Duodenal mucosa (tissue), 2 donors: ENCODE measurements around the gene CYB5R3.
A peak's percentile ranks its signal among the peaks of the same experiment; 100 is the strongest.
"Not testable (repeated sequence)": the region's sequence is repeated elsewhere in the genome, so short reads cannot be mapped to it uniquely, and the experiment has no call there.

Experiments used
- H3K27ac ChIP-seq: one replicate; pipeline ENCODE4 v1.7.0; 2013; ENCODE audit warnings: low read depth, low read length
- H3K27me3 ChIP-seq, 2 donors: one replicate each; pipeline ENCODE4 v1.7.0; 2013; ENCODE audit warnings: low read length in 2 of 2, control low read depth in 1 of 2; ENCODE audit not compliant: insufficient read depth in 2 of 2, control insufficient read depth in 1 of 2
- H3K36me3 ChIP-seq, 2 donors: one replicate each; pipeline ENCODE4 v1.7.0; 2013; ENCODE audit warnings: low read length in 2 of 2, control low read depth in 1 of 2; ENCODE audit not compliant: insufficient read depth in 2 of 2, control insufficient read depth in 1 of 2
- H3K4me1 ChIP-seq, 2 donors: one replicate each; pipeline ENCODE4 v1.7.0; 2013; ENCODE audit warnings: low read length in 2 of 2, control low read depth in 1 of 2; ENCODE audit not compliant: insufficient read depth in 2 of 2, control insufficient read depth in 1 of 2
- H3K4me3 ChIP-seq, 2 donors: one replicate each; pipeline ENCODE4 v1.7.0; 2013; ENCODE audit warnings: low read length in 2 of 2, low read depth in 1 of 2
- H3K9ac ChIP-seq, 2 donors: one replicate each; pipeline ENCODE4 v1.7.0; 2013; ENCODE audit warnings: low read length in 2 of 2, low read depth in 1 of 2
- H3K9me3 ChIP-seq, 2 donors: one replicate each; pipeline ENCODE4 v1.7.0; 2013; ENCODE audit warnings: low read length in 2 of 2, control low read depth in 1 of 2; ENCODE audit not compliant: control insufficient read depth in 1 of 2

CYB5R3 gene

DNA sequence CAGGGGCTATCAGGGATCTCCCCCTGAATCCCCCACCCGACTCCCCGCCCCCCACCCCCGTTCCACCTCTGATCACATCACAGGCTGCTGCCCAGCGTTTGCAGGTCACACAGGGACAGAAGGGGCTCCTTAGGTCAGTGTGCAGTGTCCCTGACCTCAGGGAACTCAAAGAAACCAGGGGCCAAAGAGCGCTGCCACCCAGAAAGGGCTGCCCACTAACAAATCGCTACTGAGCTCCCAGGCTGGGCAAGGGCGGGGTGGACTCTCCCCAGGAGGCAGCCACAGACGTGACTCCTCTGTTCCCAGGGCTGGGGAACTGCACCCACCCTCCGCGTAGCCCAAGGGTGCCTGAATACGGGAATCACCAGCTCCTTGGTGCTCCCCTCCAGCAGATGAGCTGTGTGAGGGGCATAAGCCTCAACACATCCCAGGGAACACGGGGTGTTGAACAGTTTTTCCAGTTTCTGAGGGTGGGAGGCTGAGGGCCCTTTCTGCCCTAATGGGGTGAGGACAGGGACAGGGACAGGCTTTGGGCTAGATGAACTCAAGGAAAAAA lies 24.6 kb downstream of the CYB5R3 start:
- Histone ChIP-seq H3K36me3 (peaks cover 30 to 80% of the 10 kb centered on the region in 2 donors), H3K27me3 (no peaks in the 10 kb centered on the region), H3K9me3 (no peaks in the 10 kb centered on the region), H3K9ac (no peak overlapping the region), H3K4me1 (peaks cover 15 to 21% of the 10 kb centered on the region in 2 donors), H3K4me3 (no peak overlapping the region), H3K27ac (no peak overlapping the region)

DNA sequence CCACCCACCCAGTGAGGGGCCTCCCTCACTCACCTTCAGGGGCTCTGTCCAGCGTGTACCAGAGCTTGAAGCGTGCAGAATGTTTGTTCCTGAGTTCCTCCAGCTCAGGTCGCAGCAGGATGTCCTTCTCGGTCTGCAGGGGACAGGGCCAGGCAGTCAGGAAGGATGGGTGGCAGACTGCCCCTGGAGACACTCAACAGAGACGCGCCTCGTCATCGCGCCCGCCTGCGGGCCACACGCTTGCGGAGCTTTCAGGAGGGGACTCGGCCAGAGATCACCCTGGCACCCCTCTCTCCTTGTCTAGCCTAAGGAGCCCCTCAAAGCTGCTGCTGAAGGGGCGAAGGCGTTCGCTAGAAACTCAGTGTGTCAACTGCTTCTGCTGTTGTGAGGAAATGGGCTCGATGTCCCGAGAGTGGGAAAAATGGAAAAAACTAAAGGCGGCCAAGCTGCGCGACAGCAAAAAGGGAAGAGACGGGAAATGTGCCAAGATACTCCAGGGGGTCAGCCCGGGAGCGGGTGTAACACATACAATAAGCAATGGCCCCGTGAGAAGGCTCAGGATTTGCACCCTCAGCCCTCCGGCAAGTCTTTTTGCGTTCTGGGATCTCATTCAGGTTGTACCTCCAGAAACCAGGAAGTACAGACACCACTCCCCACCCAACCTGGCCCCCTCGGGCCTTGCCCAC lies 25.3 kb downstream of the CYB5R3 start:
- H3K27ac ChIP-seq = no peak overlapping the region
- peaks cover 33 to 82% of the 10 kb centered on the region in 2 donors for H3K36me3 ChIP-seq
- H3K4me1 ChIP-seq = peaks cover 15 to 21% of the 10 kb centered on the region in 2 donors
- H3K4me3 ChIP-seq = no peak overlapping the region
- no peak overlapping the region for H3K9ac ChIP-seq
- no peaks in the 10 kb centered on the region for H3K9me3 ChIP-seq
- H3K27me3 ChIP-seq = no peaks in the 10 kb centered on the region

DNA sequence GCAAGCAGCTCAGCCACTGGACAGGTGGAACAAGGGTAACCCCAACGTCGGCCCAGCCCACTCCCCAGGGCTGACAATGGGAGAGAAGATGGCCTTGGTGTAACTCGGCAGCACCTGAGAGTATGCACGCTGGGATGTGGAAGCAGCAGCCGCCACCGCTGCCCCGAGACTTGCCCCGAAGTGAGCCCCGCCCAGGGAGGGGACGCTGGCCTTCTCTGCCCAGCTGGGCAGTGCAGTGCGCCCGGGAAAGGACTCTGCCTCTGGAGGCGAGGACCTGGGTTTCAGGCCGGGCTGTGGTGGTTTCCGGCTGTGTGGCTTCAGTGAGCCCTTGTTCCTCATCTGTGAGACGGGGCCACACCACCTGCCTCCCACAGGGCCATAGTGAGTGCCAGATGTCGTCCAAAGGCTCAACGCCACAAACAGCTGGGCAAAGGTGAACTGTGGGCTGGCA lies 25.9 kb downstream of the CYB5R3 start:
- no peaks in the 10 kb centered on the region for H3K9me3 ChIP-seq
- no peak overlapping the region for H3K27ac ChIP-seq
- peaks cover 30 to 79% of the 10 kb centered on the region in 2 donors for H3K36me3 ChIP-seq
- H3K4me3 ChIP-seq = no peak overlapping the region
- peak overlapping the region in 1 of 2 donors; percentile 12 for H3K9ac ChIP-seq
- no peaks in the 10 kb centered on the region for H3K27me3 ChIP-seq
- H3K4me1 ChIP-seq = peaks cover 15 to 21% of the 10 kb centered on the region in 2 donors

DNA sequence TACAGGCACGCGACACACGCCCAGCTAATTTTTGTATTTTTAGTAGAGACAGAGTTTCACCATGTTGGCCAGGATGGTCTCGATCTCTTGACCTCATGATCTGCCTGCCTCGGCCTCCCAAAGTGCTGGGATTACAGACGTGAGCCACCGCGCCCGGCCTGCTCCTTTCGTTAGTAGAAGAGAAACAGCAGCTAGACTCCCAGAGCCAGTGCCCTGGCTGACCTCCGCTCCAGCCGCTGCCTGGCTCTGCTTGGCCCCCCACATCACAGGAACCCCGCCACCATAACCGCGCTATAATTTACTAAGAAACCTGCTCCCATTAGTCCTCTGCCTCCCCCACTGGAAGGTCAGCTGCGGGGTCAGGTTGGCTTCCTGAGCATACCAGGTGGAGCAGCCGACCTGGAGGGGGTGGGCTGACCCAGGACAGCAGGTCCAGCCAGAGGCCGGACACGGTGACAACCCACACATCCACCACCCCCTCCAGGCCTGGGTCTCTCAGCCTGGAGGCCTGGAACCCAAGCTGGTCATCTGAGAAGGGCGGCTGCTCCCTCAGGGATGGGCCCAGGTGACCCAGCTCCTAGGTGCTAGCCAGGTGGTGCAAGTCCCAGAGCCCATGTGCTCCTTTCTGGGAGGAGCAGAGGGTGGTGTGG lies 27.0 kb downstream of the CYB5R3 start:
- no peaks in the 10 kb centered on the region for H3K27me3 ChIP-seq
- no peak overlapping the region for H3K9ac ChIP-seq
- no peaks in the 10 kb centered on the region for H3K9me3 ChIP-seq
- H3K27ac ChIP-seq = no peak overlapping the region
- H3K4me1 ChIP-seq = peaks cover 20 to 21% of the 10 kb centered on the region in 2 donors
- no peak overlapping the region for H3K4me3 ChIP-seq
- H3K36me3 ChIP-seq = peaks cover 19 to 67% of the 10 kb centered on the region in 2 donors

DNA sequence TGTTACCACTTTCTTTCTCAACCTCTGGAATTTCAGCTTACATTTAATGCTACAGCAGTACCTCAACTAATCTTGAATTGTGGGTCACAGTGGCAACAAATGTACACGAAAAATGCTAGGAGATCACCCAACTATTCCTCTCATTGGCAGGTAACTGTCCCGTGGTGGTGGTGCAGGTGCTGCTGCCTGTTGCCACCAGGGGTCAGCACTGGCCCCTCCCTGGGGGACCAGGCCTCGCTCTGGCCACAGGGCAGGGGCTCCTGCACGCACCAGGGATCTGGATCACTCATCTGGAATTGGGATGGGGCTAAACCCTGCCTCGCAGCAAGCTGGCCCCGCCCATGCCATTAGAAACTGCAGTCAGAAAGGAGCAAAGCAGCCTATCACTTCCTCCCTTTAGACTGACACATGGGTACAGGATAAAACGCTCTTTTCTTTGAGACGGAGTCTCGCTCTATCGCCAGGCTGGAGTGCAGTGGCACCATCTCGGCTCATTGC lies 27.6 kb downstream of the CYB5R3 start:
- H3K4me3 ChIP-seq = no peak overlapping the region
- H3K27me3 ChIP-seq = no peaks in the 10 kb centered on the region
- no peak overlapping the region for H3K27ac ChIP-seq
- peaks cover 16 to 61% of the 10 kb centered on the region in 2 donors for H3K36me3 ChIP-seq
- H3K4me1 ChIP-seq = peaks cover 21 to 23% of the 10 kb centered on the region in 2 donors
- no peaks in the 10 kb centered on the region for H3K9me3 ChIP-seq
- H3K9ac ChIP-seq = no peak overlapping the region

DNA sequence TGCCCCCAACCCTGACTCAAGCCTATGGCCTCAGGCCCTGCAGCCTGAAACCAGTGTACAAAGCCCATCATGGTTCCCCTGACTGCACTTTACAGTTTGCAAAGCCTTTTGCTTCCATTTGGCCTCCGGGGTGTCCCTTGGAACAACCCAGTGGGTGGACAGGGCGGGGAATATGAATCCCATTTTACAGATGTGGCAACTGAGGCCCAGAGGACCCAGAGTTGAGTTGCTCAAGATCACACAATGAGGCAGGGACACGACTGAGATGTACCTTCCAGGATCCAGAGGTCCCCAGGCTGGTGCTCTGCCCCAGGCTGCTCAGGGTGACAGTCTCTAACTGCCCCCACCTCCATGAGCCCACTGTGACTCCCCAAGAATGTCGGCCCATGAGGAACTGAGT lies 29.1 kb downstream of the CYB5R3 start:
- Histone ChIP-seq H3K4me1 (peaks cover 28 to 30% of the 10 kb centered on the region in 2 donors), H3K27me3 (no peaks in the 10 kb centered on the region), H3K27ac (no peak overlapping the region), H3K4me3 (no peak overlapping the region), H3K9me3 (no peaks in the 10 kb centered on the region), H3K36me3 (peaks cover 8 to 51% of the 10 kb centered on the region in 2 donors), H3K9ac (no peak overlapping the region)

DNA sequence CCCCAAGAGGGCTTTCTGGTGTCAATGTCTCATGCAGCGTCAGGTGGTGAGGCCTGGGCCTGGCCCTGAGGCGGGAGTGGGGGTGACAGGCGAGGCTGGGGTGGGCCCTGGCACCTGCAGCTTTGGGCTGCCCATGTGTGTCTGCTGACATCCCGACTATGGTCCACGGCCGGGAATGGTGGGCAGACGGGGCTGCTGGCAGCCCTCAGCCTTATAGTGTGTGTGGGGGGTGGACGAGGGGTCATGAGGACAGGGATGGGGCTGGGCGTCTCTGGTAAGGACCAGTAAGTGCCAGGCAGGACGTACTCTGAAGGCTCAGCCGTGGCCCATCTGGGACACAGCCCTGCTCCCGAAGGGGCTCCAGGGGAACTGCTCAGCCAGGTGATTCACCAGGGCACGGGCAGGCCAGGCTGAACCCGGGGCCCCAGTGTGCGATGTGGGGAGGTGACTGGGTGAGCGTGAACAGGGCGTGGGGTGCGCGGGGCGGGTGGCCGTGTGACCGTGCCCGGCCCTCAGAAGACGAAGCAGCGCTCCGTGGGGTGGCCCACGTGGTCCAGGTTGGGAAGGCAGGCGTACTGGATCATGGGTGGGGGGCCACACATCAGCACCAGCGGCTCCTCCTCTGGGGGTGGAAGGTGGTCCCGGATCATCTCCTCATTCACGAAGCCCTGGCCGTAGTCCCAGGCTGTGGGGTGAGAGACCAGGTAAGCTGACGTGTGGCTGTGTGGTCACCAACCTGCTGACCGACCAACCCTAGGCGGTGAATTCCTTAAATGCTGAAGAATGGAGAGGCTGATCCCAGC lies 29.7 kb downstream of the CYB5R3 start:
- Histone ChIP-seq H3K36me3 (peaks cover 8 to 46% of the 10 kb centered on the region in 2 donors), H3K27me3 (no peaks in the 10 kb centered on the region), H3K4me3 (no peak overlapping the region), H3K4me1 (peaks cover 24 to 30% of the 10 kb centered on the region in 2 donors), H3K27ac (no peak overlapping the region), H3K9me3 (no peaks in the 10 kb centered on the region), H3K9ac (no peak overlapping the region)

DNA sequence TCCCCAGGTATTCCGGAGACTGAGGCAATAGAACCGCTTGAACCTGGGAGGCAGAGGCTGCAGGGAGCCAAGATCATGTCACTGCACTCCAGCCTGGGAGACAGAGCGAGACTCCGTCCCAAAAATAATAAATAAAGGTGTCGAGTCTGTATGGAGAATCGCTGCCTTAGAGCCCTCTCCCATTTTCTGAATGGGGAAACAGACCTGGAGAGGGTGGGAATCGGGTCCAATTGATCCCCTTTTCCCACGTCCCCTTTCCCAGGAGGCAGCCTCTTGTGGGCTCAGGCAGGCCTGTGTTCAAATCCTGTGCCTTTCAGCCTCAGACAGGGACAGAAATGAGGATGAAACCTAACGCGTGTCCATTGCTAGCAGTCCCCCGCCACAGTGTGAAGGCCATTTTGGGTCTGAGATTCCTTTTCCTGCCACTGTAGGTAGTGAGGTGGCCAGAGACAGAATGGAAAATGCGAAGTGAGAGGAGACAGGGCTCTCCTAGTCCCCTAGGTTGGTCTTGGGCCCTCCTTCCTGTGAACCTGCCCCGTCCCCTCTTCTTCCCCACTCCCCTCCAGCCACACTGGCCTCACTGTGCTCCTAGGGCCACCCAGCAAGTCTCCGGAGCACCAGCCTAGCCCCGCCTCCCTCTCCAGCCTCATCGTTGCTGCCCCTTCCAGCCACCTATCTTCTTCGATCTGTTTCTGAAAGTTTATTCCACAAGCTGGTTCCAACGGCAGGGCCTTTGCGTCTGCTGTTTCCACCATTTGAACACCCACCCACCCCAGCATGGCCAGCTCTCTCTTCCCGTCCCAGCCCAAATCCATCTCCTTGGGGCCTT lies 31.8 kb downstream of the CYB5R3 start:
- Histone ChIP-seq H3K9ac (no peak overlapping the region), H3K36me3 (peaks cover 8 to 27% of the 10 kb centered on the region in 2 donors)

DNA sequence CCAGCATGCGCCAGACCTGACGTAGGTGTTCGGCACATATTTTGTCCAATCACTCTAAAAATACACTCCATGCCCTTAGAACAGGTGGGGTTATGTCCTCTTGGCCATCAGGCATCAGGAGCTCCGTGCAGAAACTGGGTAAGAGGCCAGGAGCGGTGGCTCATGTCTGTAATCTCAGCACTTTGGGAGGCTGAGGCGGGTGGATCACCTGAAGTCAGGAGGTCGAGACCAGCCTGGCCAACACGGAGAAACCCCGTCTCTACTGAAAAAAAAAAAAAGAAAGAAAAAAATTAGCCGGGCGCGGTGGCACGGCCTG lies 33.4 kb downstream of the CYB5R3 start:
- H3K36me3 ChIP-seq = peaks cover 12 to 26% of the 10 kb centered on the region in 2 donors
- H3K27ac ChIP-seq = peak overlapping the region; percentile 92
- H3K4me1 ChIP-seq = peaks cover 30 to 39% of the 10 kb centered on the region in 2 donors
- H3K27me3 ChIP-seq, H3K9me3 ChIP-seq: not testable (repeated sequence)
- peak overlapping the region; percentile 85 to 94 for H3K9ac ChIP-seq
- H3K4me3 ChIP-seq = peak overlapping the region; percentile 56 to 88

More for the DNA sequence above, 31.8 kb downstream of the CYB5R3 start:
- peaks cover 23 to 32% of the 10 kb centered on the region in 2 donors for H3K4me1 ChIP-seq
- peak overlapping the region; percentile 0 for H3K27ac ChIP-seq
- no peaks in the 10 kb centered on the region for H3K27me3 ChIP-seq
- no peak overlapping the region for H3K4me3 ChIP-seq
- no peaks in the 10 kb centered on the region for H3K9me3 ChIP-seq
